Measurements from ENCODE around the gene GRN.
A peak's percentile ranks its signal among the peaks of the same experiment; 100 is the strongest.

The GRN gene

GRCh38 chr17:44320066-44320465, 25.0 kb upstream of the GRN start:
- Histone ChIP-seq H3K27me3 (ENCODE audit: insufficient read depth, poor library complexity, severe bottlenecking) (peaks cover 5% of the 10 kb centered on the region), H3K4me3 (ENCODE audit: severe bottlenecking) (no peak overlapping the region), H3K27ac (ENCODE audit: poor library complexity, severe bottlenecking) (no peak overlapping the region), H3K4me1 (ENCODE audit: insufficient read depth, poor library complexity, severe bottlenecking) (no peaks in the 10 kb centered on the region), H3K9me3 (ENCODE audit: severe bottlenecking) (no peaks in the 10 kb centered on the region), H3K36me3 (ENCODE audit: low read depth) (peaks cover 33% of the 10 kb centered on the region)
- ATAC-seq (ENCODE audit: low read depth), result no peak
- TF ChIP-seq, protein P1, sequence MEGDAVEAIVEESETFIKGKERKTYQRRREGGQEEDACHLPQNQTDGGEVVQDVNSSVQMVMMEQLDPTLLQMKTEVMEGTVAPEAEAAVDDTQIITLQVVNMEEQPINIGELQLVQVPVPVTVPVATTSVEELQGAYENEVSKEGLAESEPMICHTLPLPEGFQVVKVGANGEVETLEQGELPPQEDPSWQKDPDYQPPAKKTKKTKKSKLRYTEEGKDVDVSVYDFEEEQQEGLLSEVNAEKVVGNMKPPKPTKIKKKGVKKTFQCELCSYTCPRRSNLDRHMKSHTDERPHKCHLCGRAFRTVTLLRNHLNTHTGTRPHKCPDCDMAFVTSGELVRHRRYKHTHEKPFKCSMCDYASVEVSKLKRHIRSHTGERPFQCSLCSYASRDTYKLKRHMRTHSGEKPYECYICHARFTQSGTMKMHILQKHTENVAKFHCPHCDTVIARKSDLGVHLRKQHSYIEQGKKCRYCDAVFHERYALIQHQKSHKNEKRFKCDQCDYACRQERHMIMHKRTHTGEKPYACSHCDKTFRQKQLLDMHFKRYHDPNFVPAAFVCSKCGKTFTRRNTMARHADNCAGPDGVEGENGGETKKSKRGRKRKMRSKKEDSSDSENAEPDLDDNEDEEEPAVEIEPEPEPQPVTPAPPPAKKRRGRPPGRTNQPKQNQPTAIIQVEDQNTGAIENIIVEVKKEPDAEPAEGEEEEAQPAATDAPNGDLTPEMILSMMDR (IDR thresholded peaks at IDR 0.05; ENCODE audit: poor library complexity, severe bottlenecking), result no peak
- no peak for DNase-seq (ENCODE audit: low spot score)

DNA sequence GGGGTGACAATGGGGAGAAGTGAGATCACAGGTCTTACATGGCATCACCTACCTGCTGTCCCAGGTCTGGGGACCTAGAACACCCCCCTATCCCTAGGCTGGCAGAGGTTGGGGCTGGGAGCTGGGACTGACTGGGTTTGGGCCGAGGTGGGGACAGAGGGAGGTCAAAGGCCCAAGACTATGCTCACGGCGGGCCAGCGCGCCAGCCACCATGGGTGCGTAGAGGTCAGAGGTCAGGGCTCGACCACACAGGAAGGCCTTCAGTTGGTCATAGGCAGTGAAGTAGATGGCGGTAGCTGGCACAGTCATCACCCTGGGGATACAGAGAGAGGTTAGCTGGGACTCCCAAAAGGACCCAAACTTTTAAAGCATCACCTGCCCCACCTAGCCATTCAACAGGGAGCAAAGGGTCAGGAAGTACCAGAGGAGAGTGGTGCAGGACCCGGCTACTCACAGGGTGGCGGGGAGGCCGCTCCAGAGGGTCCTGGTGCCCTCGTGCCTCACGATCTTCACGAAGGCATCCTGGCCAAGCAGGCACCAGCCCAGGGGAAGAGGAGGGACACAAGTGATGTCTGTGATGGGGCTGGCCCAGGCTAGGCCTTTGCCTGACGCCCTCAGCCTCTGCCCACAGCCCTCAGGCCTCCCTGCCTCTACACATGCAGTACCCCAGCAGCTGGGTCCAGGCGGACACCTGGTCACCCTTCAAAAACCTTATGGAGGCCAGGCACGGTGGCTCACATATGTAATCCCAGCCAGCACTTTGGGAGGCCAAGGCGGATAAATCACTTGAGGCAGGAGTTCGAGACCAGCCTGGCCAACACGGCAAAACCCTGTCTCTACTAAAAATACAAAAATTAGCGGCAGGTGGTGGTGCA, 23.6 kb upstream of the GRN start:
- peaks cover under 1% of the 10 kb centered on the region for H3K27me3 ChIP-seq (ENCODE audit: insufficient read depth, poor library complexity, severe bottlenecking)
- TF ChIP-seq, protein P1 (IDR thresholded peaks at IDR 0.05; ENCODE audit: poor library complexity, severe bottlenecking), result no peak
- H3K9me3 ChIP-seq (ENCODE audit: severe bottlenecking), result no peaks in the 10 kb centered on the region
- no peak overlapping the region for H3K27ac ChIP-seq (ENCODE audit: poor library complexity, severe bottlenecking)
- no peak for ATAC-seq (ENCODE audit: low read depth)
- H3K36me3 ChIP-seq (ENCODE audit: low read depth), result peaks cover 33% of the 10 kb centered on the region
- H3K4me1 ChIP-seq (ENCODE audit: insufficient read depth, poor library complexity, severe bottlenecking), result no peaks in the 10 kb centered on the region
- no peak for DNase-seq (ENCODE audit: low spot score)
- H3K4me3 ChIP-seq (ENCODE audit: severe bottlenecking), result no peak overlapping the region

DNA sequence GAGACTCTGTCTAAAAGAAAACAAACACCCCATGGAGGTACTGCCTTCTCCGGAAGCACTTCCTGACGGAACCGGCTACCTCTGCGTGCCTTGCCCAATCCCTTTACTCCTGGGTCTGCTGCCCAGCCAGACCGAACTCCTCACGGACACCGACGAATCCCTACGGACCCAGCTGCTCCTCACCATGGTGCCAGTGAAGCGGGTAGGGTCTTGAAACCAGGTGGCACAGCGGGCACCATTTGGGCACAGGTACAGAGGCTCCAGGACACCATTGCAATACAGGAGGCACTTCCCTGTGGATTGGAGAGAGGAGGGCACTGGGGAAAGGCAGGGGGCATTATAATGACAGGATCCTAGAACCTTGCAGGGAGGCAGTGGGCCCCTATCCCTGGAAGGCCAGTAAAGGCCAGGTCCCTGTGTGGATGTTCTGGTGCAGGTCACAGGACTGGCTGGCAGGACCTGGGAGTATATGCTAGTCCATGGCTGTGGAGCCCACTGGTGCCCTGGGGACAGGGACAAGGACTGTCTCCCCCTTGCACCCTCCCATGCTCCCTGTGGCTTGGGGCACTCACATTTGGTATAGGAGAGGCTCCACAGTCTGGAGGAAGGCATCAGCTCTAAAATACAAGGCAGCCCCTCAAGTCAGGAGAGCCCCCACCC, 22.7 kb upstream of the GRN start:
- Histone ChIP-seq H3K4me3 (ENCODE audit: severe bottlenecking) (no peak overlapping the region), H3K9me3 (ENCODE audit: severe bottlenecking) (no peaks in the 10 kb centered on the region), H3K36me3 (ENCODE audit: low read depth) (peaks cover 33% of the 10 kb centered on the region), H3K27me3 (ENCODE audit: insufficient read depth, poor library complexity, severe bottlenecking) (no peaks in the 10 kb centered on the region), H3K27ac (ENCODE audit: poor library complexity, severe bottlenecking) (no peak overlapping the region), H3K4me1 (ENCODE audit: insufficient read depth, poor library complexity, severe bottlenecking) (no peaks in the 10 kb centered on the region)
- no peak for DNase-seq (ENCODE audit: low spot score)
- TF ChIP-seq, protein P1 (IDR thresholded peaks at IDR 0.05; ENCODE audit: poor library complexity, severe bottlenecking), result no peak
- no peak for ATAC-seq (ENCODE audit: low read depth)

- Histone ChIP-seq H3K27me3 (ENCODE audit: insufficient read depth, poor library complexity, severe bottlenecking) (no peaks in the 10 kb centered on the region), H3K27ac (ENCODE audit: poor library complexity, severe bottlenecking) (peak overlapping the region; percentile 83)
- ATAC-seq (ENCODE audit: low read depth), result no peak
Observed at GRCh38 chr17:44323359-44324091, 21.6 kb upstream of the GRN start.

More at GRCh38 chr17:44323359-44324091, 21.6 kb upstream of the GRN start:
- Histone ChIP-seq H3K9me3 (ENCODE audit: severe bottlenecking) (no peaks in the 10 kb centered on the region), H3K36me3 (ENCODE audit: low read depth) (peaks cover 33% of the 10 kb centered on the region), H3K4me1 (ENCODE audit: insufficient read depth, poor library complexity, severe bottlenecking) (no peaks in the 10 kb centered on the region), H3K4me3 (ENCODE audit: severe bottlenecking) (peak overlapping the region; percentile 88)
- DNase-seq (ENCODE audit: low spot score), result no peak
- TF ChIP-seq, protein P1 (IDR thresholded peaks at IDR 0.05; ENCODE audit: poor library complexity, severe bottlenecking), result no peak
